PC-9 (cell line): Measurements from ENCODE around the gene KCNK3. TPM values are rescaled to one million over a fixed set of nuclear protein-coding genes. Genes with fewer than 3 reads are reported as not detected.

Experiments
- BruUV-seq: library from RNA; stranded (reverse); fragments of 400-500 nt; replicated peaks from 2 replicates; lab custom pipeline; 2021; lab: Mats Ljungman, UMichigan
- CTCF ChIA-PET: fragments of 300-600 bp; sonication (Branson Sonifier 250); formaldehyde crosslinking; loops from one replicate; lab custom pipeline; 2022; ENCODE audit warnings: antibody characterized with exemption; lab: Charles Lee
- POLR2A ChIA-PET: fragments of 300-600 bp; sonication (Branson Sonifier 250); formaldehyde crosslinking; loops from one replicate; lab custom pipeline; 2022; ENCODE audit warnings: antibody characterized with exemption; ENCODE audit not compliant: unreplicated experiment; lab: Charles Lee
- DNase-seq, 2 experiments: peaks; one replicate each; pipeline versions ENCODE4 v3.0.0 to v3.0.0-alpha.2; 2015 to 2022; ENCODE audit warnings: mixed read lengths in 1 of 2
- H2AFZ ChIP-seq: fragments of 200-600 bp; sonication (generic); 2 replicates; pipeline ENCODE4 v1.8.1; 2017; ENCODE audit warnings: antibody characterized with exemption
- H3F3A ChIP-seq: fragments of 200-600 bp; sonication (generic); 2 replicates; pipeline ENCODE4 v1.8.1; 2017; ENCODE audit warnings: antibody characterized with exemption, mild to moderate bottlenecking, low read depth; ENCODE audit not compliant: insufficient read depth
- H3K27ac ChIP-seq: fragments of 200-600 bp; sonication (generic); 2 replicates; pipeline ENCODE4 v1.6.1; 2016; ENCODE audit warnings: mixed run types
- H3K27me3 ChIP-seq: fragments of 200-600 bp; sonication (generic); 2 replicates; pipeline ENCODE4 v1.6.1; 2016; ENCODE audit warnings: low read depth, mixed run types; ENCODE audit not compliant: insufficient read depth
- H3K36me3 ChIP-seq: fragments of 200-600 bp; sonication (generic); 2 replicates; pipeline ENCODE4 v1.6.1; 2016; ENCODE audit warnings: low read depth, mixed run types
- H3K4me1 ChIP-seq: fragments of 200-600 bp; sonication (generic); replicated peaks from 2 replicates; pipeline ENCODE4 v1.6.1; 2016; ENCODE audit warnings: mixed run types; ENCODE audit not compliant: insufficient read depth
- H3K4me2 ChIP-seq: fragments of 200-600 bp; sonication (generic); 2 replicates; pipeline ENCODE4 v1.6.1; 2017; ENCODE audit warnings: mixed run types
- H3K4me3 ChIP-seq: fragments of 200-600 bp; sonication (generic); 2 replicates; pipeline ENCODE4 v1.6.1; 2016; ENCODE audit warnings: mixed run types
- H3K79me2 ChIP-seq: fragments of 200-600 bp; sonication (generic); 2 replicates; pipeline ENCODE4 v1.6.1; 2017; ENCODE audit warnings: low read depth, mixed run types
- H3K9me2 ChIP-seq: fragments of 200-600 bp; sonication (generic); 2 replicates; pipeline ENCODE4 v1.8.1; 2017; ENCODE audit warnings: mild to moderate bottlenecking; ENCODE audit not compliant: insufficient read depth
- H3K9me3 ChIP-seq: fragments of 200-600 bp; sonication (generic); 2 replicates; pipeline ENCODE4 v1.8.1; 2016; ENCODE audit warnings: low read depth; ENCODE audit not compliant: insufficient read depth
- H4K20me1 ChIP-seq: fragments of 200-600 bp; sonication (generic); 2 replicates; pipeline ENCODE4 v1.8.1; 2017; ENCODE audit not compliant: insufficient read depth
- EZH2 ChIP-seq: fragments of 200-600 bp; sonication (generic); IDR thresholded peaks from 2 replicates; pipeline ENCODE4 v1.8.0; 2017; ENCODE audit warnings: antibody characterized with exemption, low read depth
- intact Hi-C: fragments of 100-400 bp; cut with micrococcal nuclease; formaldehyde crosslinking; loops from one replicate; pipeline ENCODE4 v1.10.0; 2022; ENCODE audit not compliant: unreplicated experiment
- total RNA-seq: library from RNA; stranded (reverse); gene quantifications from 2 replicates; pipeline ENCODE4 v1.2.3, GENCODE V29; 2021
- TF ChIP-seq, protein P1 (sequence below): fragments of 200-600 bp; sonication (generic); conservative IDR thresholded peaks from 2 replicates; pipeline ENCODE4 v1.6.1; 2017; ENCODE audit warnings: mixed run types, antibody characterized with exemption, mild to moderate bottlenecking, moderate library complexity

The KCNK3 gene
- total RNA-seq, 1 experiment from 2014 or later, result not detected

DNA sequence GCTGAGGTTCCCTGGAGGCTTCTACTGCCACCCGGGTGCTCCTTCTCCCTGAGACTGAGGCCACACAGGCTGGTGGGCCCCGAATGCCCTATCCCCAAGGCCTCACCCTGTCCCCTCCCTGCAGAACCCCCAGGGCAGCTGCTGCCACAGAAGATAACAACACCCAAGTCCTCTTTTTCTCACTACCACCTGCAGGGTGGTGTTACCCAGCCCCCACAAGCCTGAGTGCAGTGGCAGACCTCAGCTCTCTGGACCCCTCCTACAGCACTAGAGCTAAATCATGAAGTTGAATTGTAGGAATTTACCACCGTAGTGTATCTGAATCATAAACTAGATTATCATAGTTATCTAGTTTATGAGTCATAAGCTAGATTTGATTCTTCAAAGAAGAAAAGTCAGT is 86.0 kb downstream of the KCNK3 start:
- DNase-seq, result no peak
- H3K27ac ChIP-seq, result no peak overlapping the region
- peaks cover 23% of the 10 kb centered on the region; the same call in 1 of the 2 replicates for H3F3A ChIP-seq
- CTCF ChIA-PET, result no interaction called here
- H2AFZ ChIP-seq, result no peak overlapping the region
- H3K9me2 ChIP-seq, result no peaks in the 10 kb centered on the region
- H3K36me3 ChIP-seq, result peaks cover 31% of the 10 kb centered on the region; the same call in 1 of the 2 replicates
- POLR2A ChIA-PET, result no interaction called here
- TF ChIP-seq EZH2, result no peak
- no peaks in the 10 kb centered on the region for H3K4me1 ChIP-seq
- no peaks in the 10 kb centered on the region for H4K20me1 ChIP-seq
- H3K9me3 ChIP-seq, result no peaks in the 10 kb centered on the region
- intact Hi-C loops, result no loop called here
- 0 out of 2 replicates have a peak, but pooled peaks cover 3% of the 10 kb centered on the region for H3K79me2 ChIP-seq
- no peak overlapping the region for H3K4me2 ChIP-seq
- no peaks in the 10 kb centered on the region for H3K27me3 ChIP-seq
- no peak overlapping the region for H3K4me3 ChIP-seq
- no TSS peak for BruUV-seq

DNA sequence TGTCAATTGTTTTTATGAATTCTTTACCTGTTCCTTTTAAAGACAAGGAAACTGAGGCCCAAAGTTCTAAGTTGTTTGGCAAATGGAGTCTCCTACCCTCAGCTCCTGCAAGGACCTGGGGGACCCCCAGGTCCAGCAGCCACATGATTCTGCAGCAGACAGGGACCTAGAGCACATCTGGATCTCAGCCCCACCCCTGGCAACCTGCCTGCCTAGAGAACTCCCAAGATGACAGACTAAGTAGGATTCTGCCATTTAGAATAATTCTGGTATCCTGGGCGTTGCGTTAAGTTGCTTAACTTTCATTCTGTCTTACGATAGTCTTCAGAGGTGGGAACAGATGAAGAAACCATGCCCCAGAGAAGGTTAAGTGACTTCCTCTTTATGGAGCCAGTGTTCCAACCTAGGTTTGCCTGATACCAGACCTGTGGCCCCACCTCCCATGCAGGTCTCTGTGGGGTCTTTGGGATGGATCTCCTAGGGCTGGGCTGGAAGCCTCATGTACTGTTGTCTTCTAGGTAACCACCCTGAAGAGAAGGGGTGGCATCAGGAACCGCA is 87.8 kb downstream of the KCNK3 start:
- Histone ChIP-seq H3K79me2 (no peaks in the 10 kb centered on the region), H3K9me3 (no peaks in the 10 kb centered on the region), H3K4me2 (no peak overlapping the region), H2AFZ (no peak overlapping the region), H3K27me3 (no peaks in the 10 kb centered on the region), H3F3A (peaks cover 35% of the 10 kb centered on the region), H3K36me3 (peaks cover 27% of the 10 kb centered on the region; the same call in 1 of the 2 replicates), H4K20me1 (no peaks in the 10 kb centered on the region), H3K4me3 (no peak overlapping the region), H3K4me1 (peaks cover 9% of the 10 kb centered on the region; the same call in 1 of the 2 replicates), H3K27ac (no peak overlapping the region), H3K9me2 (no peaks in the 10 kb centered on the region)
- no peak for DNase-seq
- BruUV-seq, result no TSS peak
- POLR2A ChIA-PET, result no interaction called here
- no peak for TF ChIP-seq EZH2
- TF ChIP-seq, protein P1, sequence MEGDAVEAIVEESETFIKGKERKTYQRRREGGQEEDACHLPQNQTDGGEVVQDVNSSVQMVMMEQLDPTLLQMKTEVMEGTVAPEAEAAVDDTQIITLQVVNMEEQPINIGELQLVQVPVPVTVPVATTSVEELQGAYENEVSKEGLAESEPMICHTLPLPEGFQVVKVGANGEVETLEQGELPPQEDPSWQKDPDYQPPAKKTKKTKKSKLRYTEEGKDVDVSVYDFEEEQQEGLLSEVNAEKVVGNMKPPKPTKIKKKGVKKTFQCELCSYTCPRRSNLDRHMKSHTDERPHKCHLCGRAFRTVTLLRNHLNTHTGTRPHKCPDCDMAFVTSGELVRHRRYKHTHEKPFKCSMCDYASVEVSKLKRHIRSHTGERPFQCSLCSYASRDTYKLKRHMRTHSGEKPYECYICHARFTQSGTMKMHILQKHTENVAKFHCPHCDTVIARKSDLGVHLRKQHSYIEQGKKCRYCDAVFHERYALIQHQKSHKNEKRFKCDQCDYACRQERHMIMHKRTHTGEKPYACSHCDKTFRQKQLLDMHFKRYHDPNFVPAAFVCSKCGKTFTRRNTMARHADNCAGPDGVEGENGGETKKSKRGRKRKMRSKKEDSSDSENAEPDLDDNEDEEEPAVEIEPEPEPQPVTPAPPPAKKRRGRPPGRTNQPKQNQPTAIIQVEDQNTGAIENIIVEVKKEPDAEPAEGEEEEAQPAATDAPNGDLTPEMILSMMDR, result no peak
- CTCF ChIA-PET, result no interaction called here
- intact Hi-C loops, result no loop called here

Other genes starting within 250 kb of the KCNK3 start
- not detected in 2 replicates for gene OTOF, start 214.6 kb upstream of the KCNK3 start, total RNA-seq
- gene CIB4, start 51.4 kb upstream of the KCNK3 start, total RNA-seq, result not detected in 2 replicates
- 28.0 and 39.1 TPM in 2 replicates for gene SLC35F6, start 71.6 kb downstream of the KCNK3 start, total RNA-seq
- gene CENPA, start 93.3 kb downstream of the KCNK3 start, total RNA-seq, result 43.6 and 48.8 TPM in 2 replicates
- gene DPYSL5, start 155.4 kb downstream of the KCNK3 start, total RNA-seq, result not detected in 2 replicates